CD4-positive, alpha-beta memory T cell (primary cell): ENCODE results near the gene OR6N1. TPM values are rescaled to one million over a fixed set of nuclear protein-coding genes. Genes with fewer than 3 reads are reported as not detected.

Source experiments
- CTCF ChIA-PET: fragments of 350-600 bp; sonication (Branson Sonifier 250); formaldehyde crosslinking; loops from one replicate; lab custom pipeline; 2021; ENCODE audit warnings: inconsistent platforms; ENCODE audit not compliant: partially characterized antibody; lab: Charles Lee
- POLR2A ChIA-PET: fragments of 350-600 bp; sonication (Branson Sonifier 250); formaldehyde crosslinking; loops from one replicate; lab custom pipeline; 2021; ENCODE audit not compliant: partially characterized antibody; lab: Charles Lee
- DNase-seq, 5 donors: peaks; one replicate each; pipeline versions ENCODE4 v3.0.0 to v3.0.0-alpha.2; 2020 to 2022; ENCODE audit warnings: mixed read lengths in 1 of 5
- H3K27ac ChIP-seq: one replicate; pipeline ENCODE4 v1.7.0; 2013; ENCODE audit warnings: low read depth, low read length
- H3K27me3 ChIP-seq: 2 replicates; pipeline ENCODE4 v1.7.0; 2013; ENCODE audit warnings: mild to moderate bottlenecking, low read length, moderate library complexity; ENCODE audit not compliant: insufficient read depth
- H3K36me3 ChIP-seq: 2 replicates; pipeline ENCODE4 v1.7.0; 2013; ENCODE audit warnings: mild to moderate bottlenecking, low read length, moderate library complexity; ENCODE audit not compliant: insufficient read depth
- H3K4me1 ChIP-seq: 2 replicates; pipeline ENCODE4 v1.7.0; 2013; ENCODE audit warnings: mild to moderate bottlenecking, low read length, moderate library complexity; ENCODE audit not compliant: insufficient read depth
- H3K4me3 ChIP-seq, 2 donors: one replicate each; pipeline ENCODE4 v1.7.0; 2013; ENCODE audit warnings: low read length in 2 of 2, mild to moderate bottlenecking in 1 of 2
- H3K9me3 ChIP-seq, 2 donors: one replicate each; pipeline ENCODE4 v1.7.0; 2013; ENCODE audit warnings: low read length in 2 of 2, control low read depth in 1 of 2; ENCODE audit not compliant: control insufficient read depth in 1 of 2
- H3K27ac Mint-ChIP-seq, 7 donors: one replicate each; pipeline ENCODE4 v1.8.0; 2020 to 2021; ENCODE audit warnings: mixed read lengths in 7 of 7, mild to moderate bottlenecking in 6 of 7, inconsistent platforms in 3 of 7, moderate library complexity in 3 of 7
- H3K27me3 Mint-ChIP-seq, 2 donors: one replicate each; pipeline ENCODE4 v1.8.0; 2020 to 2021; ENCODE audit warnings: mixed read lengths in 2 of 2
- H3K36me3 Mint-ChIP-seq, 2 donors: one replicate each; pipeline ENCODE4 v1.8.0; 2020 to 2021; ENCODE audit warnings: mixed read lengths in 2 of 2, inconsistent platforms in 1 of 2, mild to moderate bottlenecking in 1 of 2
- H3K4me1 Mint-ChIP-seq, 4 donors: one replicate each; pipeline ENCODE4 v1.8.0; 2020 to 2021; ENCODE audit warnings: mixed read lengths in 4 of 4, mild to moderate bottlenecking in 1 of 4
- H3K4me3 Mint-ChIP-seq, 8 donors: one replicate each; pipeline ENCODE4 v1.8.0; 2020 to 2021; ENCODE audit warnings: mixed read lengths in 8 of 8, mild to moderate bottlenecking in 7 of 8, moderate library complexity in 6 of 8, inconsistent platforms in 3 of 8
- H3K9me3 Mint-ChIP-seq, 8 donors: one replicate each; pipeline ENCODE4 v1.8.0; 2020 to 2021; ENCODE audit warnings: mixed read lengths in 8 of 8, mild to moderate bottlenecking in 5 of 8, inconsistent platforms in 3 of 8, moderate library complexity in 1 of 8
- intact Hi-C: fragments of 100-400 bp; cut with micrococcal nuclease; formaldehyde crosslinking; loops from one replicate; pipeline ENCODE4 v1.15.1; 2023
- polyA plus RNA-seq, 2 donors: library from polyadenylated mRNA; unstranded; fragments of 300-500 nt; fragmentation: Illumina TruSeq; gene quantifications; one replicate each; pipeline ENCODE4 v1.2.3, GENCODE V29; 2021
- total RNA-seq, 2 experiments: library from RNA; stranded (reverse); gene quantifications; one replicate each; pipeline ENCODE4 v1.2.3, GENCODE V29; 2021

Gene OR6N1, protein sequence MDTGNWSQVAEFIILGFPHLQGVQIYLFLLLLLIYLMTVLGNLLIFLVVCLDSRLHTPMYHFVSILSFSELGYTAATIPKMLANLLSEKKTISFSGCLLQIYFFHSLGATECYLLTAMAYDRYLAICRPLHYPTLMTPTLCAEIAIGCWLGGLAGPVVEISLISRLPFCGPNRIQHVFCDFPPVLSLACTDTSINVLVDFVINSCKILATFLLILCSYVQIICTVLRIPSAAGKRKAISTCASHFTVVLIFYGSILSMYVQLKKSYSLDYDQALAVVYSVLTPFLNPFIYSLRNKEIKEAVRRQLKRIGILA
- total RNA-seq (not detected), polyA plus RNA-seq (not detected)

DNA sequence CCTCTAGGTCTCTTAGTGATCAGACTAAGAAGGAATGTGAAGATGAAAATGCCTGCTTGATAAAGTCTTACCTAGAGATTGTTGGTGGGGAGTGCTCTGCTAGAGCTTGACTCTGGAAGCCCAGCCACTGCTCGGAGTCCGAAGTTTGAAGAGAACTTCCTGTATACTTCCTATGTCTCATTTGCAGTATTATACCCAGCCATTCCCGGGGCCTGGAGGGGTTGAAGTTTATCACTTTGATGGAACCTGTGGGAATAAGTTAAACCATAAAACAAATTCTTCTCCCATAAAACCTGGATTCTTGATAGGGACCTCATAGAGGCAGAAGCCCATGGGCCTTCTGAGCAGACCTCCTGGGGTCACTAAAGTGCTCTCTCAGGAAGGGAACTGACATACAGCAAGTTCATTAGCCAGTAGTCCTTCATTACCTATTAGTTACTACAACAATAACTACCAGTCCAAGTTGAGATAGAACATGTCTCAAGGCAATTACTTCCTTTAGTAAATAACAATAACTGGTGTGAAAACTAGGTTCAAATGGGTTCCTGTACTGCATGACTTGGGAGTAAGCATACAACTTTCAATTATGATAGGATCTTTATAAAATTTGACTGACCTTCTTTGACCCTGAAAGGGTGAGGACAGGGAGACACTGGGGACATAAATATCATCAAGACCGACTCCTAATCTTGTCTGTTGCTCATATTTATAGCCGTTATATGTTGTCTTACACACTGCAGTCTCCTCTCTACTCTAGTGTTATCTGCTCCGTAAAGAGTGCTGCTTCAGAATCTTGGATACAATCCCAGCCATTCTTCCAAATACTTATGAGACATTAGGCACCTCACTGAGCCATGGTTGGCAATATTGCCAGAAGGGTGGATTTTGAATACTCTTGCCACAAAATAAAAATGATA, at the start of gene OR6N1:
Gene OR6N1 (minus strand): TSS at position 246 of the 917 bp plus-strand sequence. CDS start 5,513 bp downstream, outside the sequence.
- ChIA-PET POLR2A (no interaction called here), CTCF (no interaction called here)
- no peak within 1 kb of the TSS for H3K27ac ChIP-seq
- no peaks in the 10 kb centered on the region for H3K9me3 Mint-ChIP-seq
- no peak within 1 kb of the TSS for H3K27ac Mint-ChIP-seq
- H3K36me3 ChIP-seq: no peaks in the 10 kb centered on the region
- peaks cover 6 to 14% of the 10 kb centered on the region in 2 donors for H3K27me3 Mint-ChIP-seq
- no peaks in the 10 kb centered on the region for H3K9me3 ChIP-seq
- no peaks in the 10 kb centered on the region for H3K4me1 ChIP-seq
- intact Hi-C loops: no loop called here
- DNase-seq: no peak
- H3K36me3 Mint-ChIP-seq: no peaks in the 10 kb centered on the region
- H3K4me1 Mint-ChIP-seq: no peaks in the 10 kb centered on the region
- H3K4me3 Mint-ChIP-seq: no peak within 1 kb of the TSS
- H3K27me3 ChIP-seq: no peaks in the 10 kb centered on the region
- H3K4me3 ChIP-seq: no peak within 1 kb of the TSS

DNA sequence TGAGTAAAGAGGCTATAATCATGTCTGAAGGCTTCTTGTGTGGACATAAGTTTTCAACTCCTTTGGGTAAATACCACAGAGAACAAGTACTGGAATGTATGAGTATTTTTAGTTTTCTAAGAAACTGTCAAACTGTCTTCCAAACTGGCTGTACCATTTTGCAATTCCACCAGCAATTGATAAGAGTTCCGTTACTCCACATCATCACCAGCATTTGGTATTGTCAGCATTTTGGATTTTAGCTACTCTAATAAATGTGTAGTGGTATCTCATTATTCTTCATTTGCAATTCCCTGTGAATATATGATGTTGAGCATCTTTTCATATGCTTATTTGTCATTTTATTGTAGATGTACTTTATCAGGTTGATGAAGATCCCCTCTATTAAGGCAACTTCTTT, 49.7 kb upstream of the OR6N1 start:
- DNase-seq: no peak

GRCh38 chr1:158819461-158820443, 47.8 kb upstream of the OR6N1 start:
- peak overlapping the region; percentile 43 to 92 (median 82) for H3K27ac Mint-ChIP-seq
- Histone ChIP-seq H3K36me3 (no peaks in the 10 kb centered on the region), H3K9me3 (no peaks in the 10 kb centered on the region), H3K4me3 (no peak overlapping the region), H3K4me1 (peaks cover 27% of the 10 kb centered on the region), H3K27ac (no peak overlapping the region), H3K27me3 (no peaks in the 10 kb centered on the region)
- peak; percentile 5 to 41 (median 13) for DNase-seq
- no peaks in the 10 kb centered on the region for H3K27me3 Mint-ChIP-seq
- intact Hi-C loops: no loop called here
- ChIA-PET CTCF (interaction anchor here (0.8 to 1.0 kb wide), 2 partner anchors 25 to 109 kb away, joined by 3 read pairs; no protein-coding TSS in a partner anchor), POLR2A (interaction anchor here (1.0 to 1.1 kb wide), 2 partner anchors 112 to 114 kb away, joined by 3 to 4 read pairs; partner anchors contain the start of gene PYHIN1)
- no peaks in the 10 kb centered on the region for H3K36me3 Mint-ChIP-seq
- no peaks in the 10 kb centered on the region for H3K9me3 Mint-ChIP-seq
- peak overlapping the region in 7 of 8 donors; percentile 17 to 77 (median 56) for H3K4me3 Mint-ChIP-seq
- peaks cover 19 to 28% (median 25%) of the 10 kb centered on the region in 4 donors for H3K4me1 Mint-ChIP-seq

More for the DNA sequence above, 49.7 kb upstream of the OR6N1 start:
- Histone ChIP-seq H3K4me3 (no peak overlapping the region), H3K36me3 (no peaks in the 10 kb centered on the region), H3K27ac (no peak overlapping the region), H3K27me3 (no peaks in the 10 kb centered on the region), H3K9me3 (no peaks in the 10 kb centered on the region), H3K4me1 (peaks cover 27% of the 10 kb centered on the region)
- no peaks in the 10 kb centered on the region for H3K36me3 Mint-ChIP-seq
- intact Hi-C loops: no loop called here
- H3K27me3 Mint-ChIP-seq: no peaks in the 10 kb centered on the region
- H3K4me3 Mint-ChIP-seq: no peak overlapping the region
- no peak overlapping the region for H3K27ac Mint-ChIP-seq
- POLR2A ChIA-PET: no interaction called here
- peaks cover 0 to 2% (median 0%) of the 10 kb centered on the region in 8 donors for H3K9me3 Mint-ChIP-seq
- peaks cover 19 to 28% (median 25%) of the 10 kb centered on the region in 4 donors for H3K4me1 Mint-ChIP-seq
- CTCF ChIA-PET: no interaction called here

GRCh38 chr1:158818975-158819431, 47.0 kb upstream of the OR6N1 start:
- Mint-ChIP-seq H3K36me3 (no peaks in the 10 kb centered on the region), H3K27me3 (no peaks in the 10 kb centered on the region), H3K4me3 (peak overlapping the region in 4 of 8 donors; percentile 29 to 77 (median 52)), H3K4me1 (peaks cover 19 to 28% (median 25%) of the 10 kb centered on the region in 4 donors), H3K27ac (peak overlapping the region; percentile 27 to 92 (median 70)), H3K9me3 (no peaks in the 10 kb centered on the region)
- no peak for DNase-seq
- Histone ChIP-seq H3K4me1 (peaks cover 27% of the 10 kb centered on the region), H3K9me3 (no peaks in the 10 kb centered on the region), H3K36me3 (no peaks in the 10 kb centered on the region), H3K27me3 (no peaks in the 10 kb centered on the region), H3K4me3 (no peak overlapping the region), H3K27ac (no peak overlapping the region)
- intact Hi-C loops: no loop called here
- ChIA-PET POLR2A (interaction anchor here (1.0 to 1.1 kb wide), 2 partner anchors 112 to 115 kb away, joined by 3 to 4 read pairs; partner anchors contain the start of gene PYHIN1), CTCF (interaction anchor here (0.8 to 1.0 kb wide), 2 partner anchors 24 to 110 kb away, joined by 3 read pairs; no protein-coding TSS in a partner anchor)

GRCh38 chr1:158818560-158818959, 46.6 kb upstream of the OR6N1 start:
- POLR2A ChIA-PET: no interaction called here

GRCh38 chr1:158814970-158815369, 43.0 kb upstream of the OR6N1 start:
- Mint-ChIP-seq H3K36me3 (no peaks in the 10 kb centered on the region), H3K27me3 (no peaks in the 10 kb centered on the region), H3K9me3 (no peaks in the 10 kb centered on the region), H3K4me1 (peaks cover 16 to 21% (median 20%) of the 10 kb centered on the region in 4 donors), H3K27ac (no peak overlapping the region), H3K4me3 (no peak overlapping the region)
- Histone ChIP-seq H3K36me3 (no peaks in the 10 kb centered on the region), H3K27me3 (no peaks in the 10 kb centered on the region), H3K4me3 (no peak overlapping the region), H3K4me1 (peaks cover 20% of the 10 kb centered on the region), H3K9me3 (no peaks in the 10 kb centered on the region), H3K27ac (no peak overlapping the region)
- DNase-seq: no peak
- intact Hi-C loops: no loop called here
- ChIA-PET CTCF (no interaction called here), POLR2A (no interaction called here)

More at GRCh38 chr1:158818560-158818959, 46.6 kb upstream of the OR6N1 start:
- CTCF ChIA-PET: interaction anchor here (0.8 to 1.0 kb wide), 2 partner anchors 24 to 110 kb away, joined by 3 read pairs; no protein-coding TSS in a partner anchor
- no peak for DNase-seq
- no peak overlapping the region for H3K27ac ChIP-seq
- no peaks in the 10 kb centered on the region for H3K27me3 ChIP-seq
- no peaks in the 10 kb centered on the region for H3K9me3 ChIP-seq
- no peaks in the 10 kb centered on the region for H3K27me3 Mint-ChIP-seq
- H3K4me3 Mint-ChIP-seq: peak overlapping the region in 2 of 8 donors; percentile 0 to 16
- H3K4me1 Mint-ChIP-seq: peaks cover 19 to 28% (median 25%) of the 10 kb centered on the region in 4 donors
- peaks cover 27% of the 10 kb centered on the region for H3K4me1 ChIP-seq
- no peak overlapping the region for H3K4me3 ChIP-seq
- H3K36me3 Mint-ChIP-seq: no peaks in the 10 kb centered on the region
- no peaks in the 10 kb centered on the region for H3K36me3 ChIP-seq
- intact Hi-C loops: no loop called here
- no peaks in the 10 kb centered on the region for H3K9me3 Mint-ChIP-seq
- peak overlapping the region in 4 of 7 donors; percentile 9 to 92 (median 31) for H3K27ac Mint-ChIP-seq
